Activated naive CD8-positive, alpha-beta T cell treated with anti-CD3 and anti-CD28 coated beads, Interleukin-2, amount 10 ng/mL, durations not matched to agents 7 days and 5 days (primary cell): ENCODE data around the gene ZSCAN5B. TPM values are rescaled to one million over a fixed set of nuclear protein-coding genes. Genes with fewer than 3 reads are reported as not detected.
"Not testable (repeated sequence)": the region's sequence is repeated elsewhere in the genome, so short reads cannot be mapped to it uniquely, and the experiment has no call there.

Experiments
- ATAC-seq: fragments of 150-1000 bp; cut with Tn5 transposase; one replicate; pipeline ENCODE4 v1.10.0; 2021; ENCODE audit warnings: low read depth, moderate library complexity
- POLR2A ChIA-PET: fragments of 350-600 bp; sonication (Branson Sonifier 250); formaldehyde crosslinking; loops from one replicate; lab custom pipeline; 2021; ENCODE audit warnings: antibody characterized with exemption; lab: Charles Lee
- DNase-seq: peaks from one replicate; pipeline ENCODE4 v3.0.0; 2021
- H3K27ac Mint-ChIP-seq: one replicate; pipeline ENCODE4 v1.8.0; 2022; ENCODE audit warnings: mild to moderate bottlenecking, mixed read lengths
- H3K27me3 Mint-ChIP-seq: one replicate; pipeline ENCODE4 v1.8.0; 2022; ENCODE audit warnings: mild to moderate bottlenecking, moderate library complexity, mixed read lengths
- H3K36me3 Mint-ChIP-seq: one replicate; pipeline ENCODE4 v1.8.0; 2021; ENCODE audit warnings: mild to moderate bottlenecking, mixed read lengths
- H3K4me1 Mint-ChIP-seq: one replicate; pipeline ENCODE4 v1.8.0; 2021; ENCODE audit warnings: mixed read lengths
- H3K4me3 Mint-ChIP-seq: one replicate; pipeline ENCODE4 v1.8.0; 2022; ENCODE audit warnings: mild to moderate bottlenecking, moderate library complexity, mixed read lengths
- H3K9me3 Mint-ChIP-seq: one replicate; pipeline ENCODE4 v1.8.0; 2021; ENCODE audit warnings: mixed read lengths
- total RNA-seq, 2 experiments: library from RNA; stranded (reverse); gene quantifications; one replicate each; pipeline ENCODE4 v1.2.3, GENCODE V29; 2021

The ZSCAN5B gene
- total RNA-seq, 2 experiments from 2014 or later: 0.20 TPM; not detected in 1

- Mint-ChIP-seq H3K4me1 (no peaks in the 10 kb centered on the region), H3K27me3 (peaks cover 7% of the 10 kb centered on the region), H3K9me3 (no peaks in the 10 kb centered on the region), H3K27ac (no peak overlapping the region), H3K36me3 (no peaks in the 10 kb centered on the region), H3K4me3 (no peak overlapping the region)
- ATAC-seq (no peak), DNase-seq (no peak)
- POLR2A ChIA-PET: no interaction called here
Observed at GRCh38 chr19:56199687-56200086, 2.1 kb upstream of the ZSCAN5B start.

DNA sequence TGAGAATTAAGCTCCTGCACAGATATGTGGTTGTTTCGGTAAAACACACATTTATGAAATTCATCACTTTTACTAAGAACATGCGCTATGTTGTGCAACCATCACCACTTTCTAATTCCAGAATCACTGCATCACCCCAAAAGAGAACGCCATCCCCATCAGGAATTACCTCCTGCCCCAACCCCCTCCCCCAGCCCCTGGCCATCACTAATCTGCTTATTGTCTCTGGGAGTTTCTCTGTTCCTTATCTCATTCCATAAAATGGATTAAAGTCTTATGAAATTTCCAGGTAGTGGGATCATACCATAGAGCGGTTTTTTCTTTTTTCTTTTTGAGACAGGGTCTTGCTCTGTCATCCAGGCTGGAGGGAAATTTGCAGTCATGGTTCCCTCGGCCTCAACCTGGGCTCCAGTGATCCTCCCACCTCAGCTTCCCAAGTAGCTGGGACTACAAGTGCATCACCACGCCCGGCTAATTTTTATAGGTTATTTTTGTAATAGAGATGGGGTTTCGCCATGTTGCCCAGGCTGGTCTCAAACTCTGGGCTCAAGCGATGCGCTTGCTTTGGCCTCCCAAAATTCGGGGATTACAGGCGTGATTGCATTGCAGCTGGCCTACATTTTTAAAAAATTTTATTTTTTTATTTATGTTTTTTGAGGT is 3.5 kb downstream of the ZSCAN5B start:
- POLR2A ChIA-PET: no interaction called here
- Mint-ChIP-seq H3K27me3 (no peaks in the 10 kb centered on the region), H3K4me3 (no peak overlapping the region), H3K4me1 (no peaks in the 10 kb centered on the region), H3K9me3 (no peaks in the 10 kb centered on the region), H3K36me3 (no peaks in the 10 kb centered on the region), H3K27ac (no peak overlapping the region)
- DNase-seq: no peak
- no peak for ATAC-seq

- Mint-ChIP-seq H3K4me3 (no peak overlapping the region), H3K27ac (no peak overlapping the region), H3K4me1 (no peaks in the 10 kb centered on the region), H3K27me3 (no peaks in the 10 kb centered on the region), H3K36me3 (no peaks in the 10 kb centered on the region), H3K9me3 (no peaks in the 10 kb centered on the region)
- DNase-seq (no peak), ATAC-seq (no peak)
- POLR2A ChIA-PET: no interaction called here
Observed at GRCh38 chr19:56191711-56192110, 5.9 kb downstream of the ZSCAN5B start.

DNA sequence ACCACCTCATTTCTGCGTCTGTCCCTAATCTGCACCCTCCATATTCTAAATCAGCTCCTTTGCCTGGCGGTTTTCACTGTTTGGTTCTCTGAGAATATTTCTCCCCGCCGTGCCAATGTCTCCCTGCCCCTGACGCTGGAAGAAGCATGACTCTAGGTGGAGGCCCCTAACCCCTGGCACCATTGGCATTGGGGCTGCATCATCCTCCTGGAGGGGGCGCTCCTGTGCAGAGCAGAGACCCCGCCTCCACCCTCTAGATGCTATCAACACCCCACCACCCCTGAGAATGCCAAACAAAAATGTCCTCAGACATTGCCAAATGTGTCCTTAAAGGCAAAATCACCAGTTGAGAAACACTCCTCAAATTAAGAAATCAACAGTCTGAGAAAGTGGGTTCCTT is 6.5 kb downstream of the ZSCAN5B start:
- Mint-ChIP-seq H3K27me3 (no peaks in the 10 kb centered on the region), H3K4me3 (no peak overlapping the region), H3K9me3 (no peaks in the 10 kb centered on the region), H3K27ac (no peak overlapping the region), H3K36me3 (no peaks in the 10 kb centered on the region), H3K4me1 (peaks cover under 1% of the 10 kb centered on the region)
- ATAC-seq (no peak), DNase-seq (no peak)
- POLR2A ChIA-PET: no interaction called here

DNA sequence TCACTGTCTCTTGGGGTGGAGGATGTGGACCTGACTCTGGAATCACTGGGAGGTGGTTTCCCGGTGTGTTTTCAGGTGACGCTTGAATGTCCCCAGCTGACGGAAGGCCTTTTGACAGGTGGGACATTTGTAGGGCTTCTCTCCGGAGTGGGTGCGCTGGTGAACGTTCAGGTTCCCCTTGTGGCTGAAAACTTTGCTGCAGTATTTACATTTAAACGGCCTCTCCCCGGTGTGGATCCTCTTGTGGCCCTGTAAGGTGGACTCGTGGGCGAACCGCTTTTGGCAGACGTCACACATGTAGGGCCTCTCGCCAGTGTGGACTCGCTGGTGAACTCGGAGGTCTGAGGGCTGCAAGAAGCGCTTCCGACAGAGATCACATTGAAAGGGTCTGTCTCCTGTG is 7.8 kb downstream of the ZSCAN5B start:
- Mint-ChIP-seq H3K36me3 (no peaks in the 10 kb centered on the region), H3K4me1 (peaks cover 6% of the 10 kb centered on the region), H3K27ac (no peak overlapping the region), H3K9me3 (no peaks in the 10 kb centered on the region), H3K27me3 (peaks cover 4% of the 10 kb centered on the region), H3K4me3 (no peak overlapping the region)
- POLR2A ChIA-PET: no interaction called here
- DNase-seq (no peak), ATAC-seq (no peak)

- DNase-seq: no peak
Observed at GRCh38 chr19:56177564-56178243, 19.9 kb downstream of the ZSCAN5B start.

GRCh38 chr19:56176881-56177280 is 20.7 kb downstream of the ZSCAN5B start:
- POLR2A ChIA-PET: no interaction called here
- Mint-ChIP-seq H3K27ac (no peak overlapping the region), H3K36me3 (no peaks in the 10 kb centered on the region), H3K4me1 (peaks cover 1% of the 10 kb centered on the region), H3K4me3 (no peak overlapping the region), H3K27me3 (peaks cover 1% of the 10 kb centered on the region), H3K9me3 (no peaks in the 10 kb centered on the region)
- DNase-seq (no peak), ATAC-seq (no peak)

More at GRCh38 chr19:56177564-56178243, 19.9 kb downstream of the ZSCAN5B start:
- no peaks in the 10 kb centered on the region for H3K9me3 Mint-ChIP-seq
- H3K36me3 Mint-ChIP-seq: no peaks in the 10 kb centered on the region
- no peaks in the 10 kb centered on the region for H3K4me1 Mint-ChIP-seq
- no peak overlapping the region for H3K4me3 Mint-ChIP-seq
- POLR2A ChIA-PET: no interaction called here
- no peak overlapping the region for H3K27ac Mint-ChIP-seq
- ATAC-seq: no peak
- H3K27me3 Mint-ChIP-seq: no peaks in the 10 kb centered on the region

GRCh38 chr19:56176310-56176709 is 21.3 kb downstream of the ZSCAN5B start:
- H3K4me3 Mint-ChIP-seq, DNase-seq, H3K27me3 Mint-ChIP-seq, H3K27ac Mint-ChIP-seq, H3K4me1 Mint-ChIP-seq, H3K36me3 Mint-ChIP-seq, ATAC-seq, H3K9me3 Mint-ChIP-seq, POLR2A ChIA-PET: not testable (repeated sequence)

- H3K4me3 Mint-ChIP-seq, H3K9me3 Mint-ChIP-seq, H3K27me3 Mint-ChIP-seq, H3K36me3 Mint-ChIP-seq, ATAC-seq, H3K27ac Mint-ChIP-seq, H3K4me1 Mint-ChIP-seq, POLR2A ChIA-PET, DNase-seq: not testable (repeated sequence)
Observed at GRCh38 chr19:56175861-56176307, 21.7 kb downstream of the ZSCAN5B start, which contains the start of gene GALP. Gene GALP, plus strand, starts transcription at chr19:56176008. Its CDS starts 1,101 bp downstream, at chr19:56177109.

GRCh38 chr19:56174550-56174949 is 23.0 kb downstream of the ZSCAN5B start:
- no peaks in the 10 kb centered on the region for H3K36me3 Mint-ChIP-seq
- ATAC-seq: no peak
- H3K4me1 Mint-ChIP-seq: peaks cover 3% of the 10 kb centered on the region
- POLR2A ChIA-PET: no interaction called here
- no peaks in the 10 kb centered on the region for H3K9me3 Mint-ChIP-seq
- no peak overlapping the region for H3K27ac Mint-ChIP-seq
- no peak overlapping the region for H3K4me3 Mint-ChIP-seq
- DNase-seq: no peak
- peaks cover 2% of the 10 kb centered on the region for H3K27me3 Mint-ChIP-seq

DNA sequence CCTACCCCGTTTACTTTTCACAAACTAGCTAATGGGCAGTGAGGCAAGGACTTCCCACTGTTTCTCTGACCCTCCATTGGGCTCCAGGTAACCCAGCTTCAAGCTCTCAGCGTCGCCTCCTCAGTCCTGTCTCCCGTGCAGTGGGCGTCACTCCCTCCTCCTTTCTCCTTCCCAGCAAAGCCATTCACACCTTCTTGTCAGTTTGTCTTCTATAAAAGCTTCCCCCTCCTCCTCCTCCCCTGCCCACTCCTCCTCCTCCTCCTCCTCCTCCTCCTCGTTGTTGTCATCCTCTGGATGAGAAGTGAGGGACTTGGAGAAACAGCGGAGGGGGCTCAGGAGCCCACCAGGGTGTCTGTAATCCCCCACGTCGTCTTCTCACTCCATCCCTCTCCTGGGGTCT is 23.5 kb downstream of the ZSCAN5B start:
- Mint-ChIP-seq H3K9me3 (no peaks in the 10 kb centered on the region), H3K4me1 (peaks cover 3% of the 10 kb centered on the region), H3K27me3 (peaks cover 2% of the 10 kb centered on the region), H3K36me3 (no peaks in the 10 kb centered on the region), H3K4me3 (no peak overlapping the region), H3K27ac (no peak overlapping the region)
- POLR2A ChIA-PET: no interaction called here
- no peak for ATAC-seq
- no peak for DNase-seq

DNA sequence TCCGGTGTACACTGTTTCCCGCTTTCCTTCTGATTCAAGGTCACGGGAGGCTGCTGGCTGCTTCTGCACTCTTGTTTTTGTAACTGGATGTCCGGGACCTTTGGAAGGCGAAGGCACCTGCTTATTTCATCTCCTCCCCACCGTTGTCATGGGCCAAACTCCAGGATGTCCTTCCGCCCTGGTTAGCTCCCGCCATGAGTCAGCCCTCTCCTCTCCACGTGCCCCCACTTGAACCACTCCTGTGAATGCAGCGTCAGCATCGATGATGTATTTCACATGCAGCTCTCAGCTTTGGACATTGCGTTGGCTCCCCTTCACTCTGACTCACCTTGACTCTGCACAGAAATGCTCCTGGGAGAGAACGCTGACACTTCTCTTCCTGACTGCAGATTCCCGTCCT is 27.3 kb downstream of the ZSCAN5B start:
- no peak for DNase-seq
- Mint-ChIP-seq H3K9me3 (no peaks in the 10 kb centered on the region), H3K27ac (no peak overlapping the region), H3K36me3 (no peaks in the 10 kb centered on the region), H3K27me3 (peaks cover 2% of the 10 kb centered on the region), H3K4me3 (no peak overlapping the region), H3K4me1 (peaks cover 3% of the 10 kb centered on the region)
- no peak for ATAC-seq
- POLR2A ChIA-PET: interaction anchor here (0.7 kb wide), 1 partner anchor 37 kb away, joined by 4 read pairs; no protein-coding TSS in a partner anchor

- Mint-ChIP-seq H3K36me3 (peaks cover 1% of the 10 kb centered on the region), H3K27me3 (peaks cover 2% of the 10 kb centered on the region), H3K4me1 (peaks cover 12% of the 10 kb centered on the region), H3K27ac (no peak overlapping the region), H3K4me3 (no peak overlapping the region), H3K9me3 (no peaks in the 10 kb centered on the region)
- DNase-seq (no peak), ATAC-seq (no peak)
- POLR2A ChIA-PET: no interaction called here
Observed at GRCh38 chr19:56167064-56167578, 30.5 kb downstream of the ZSCAN5B start.

- no peaks in the 10 kb centered on the region for H3K27me3 Mint-ChIP-seq
- no peak for ATAC-seq
- DNase-seq: no peak
- POLR2A ChIA-PET: no interaction called here
- H3K9me3 Mint-ChIP-seq: peaks cover 2% of the 10 kb centered on the region
- H3K36me3 Mint-ChIP-seq: peaks cover 13% of the 10 kb centered on the region
- no peak overlapping the region for H3K4me3 Mint-ChIP-seq
- no peak overlapping the region for H3K27ac Mint-ChIP-seq
- peaks cover 11% of the 10 kb centered on the region for H3K4me1 Mint-ChIP-seq
Observed at GRCh38 chr19:56163097-56163496, 34.5 kb downstream of the ZSCAN5B start.
